Right ventricle myocardium inferior (tissue), 1 donor: Measurements from ENCODE around the gene TNIK. TPM values are rescaled to one million over a fixed set of nuclear protein-coding genes. Genes with fewer than 3 reads are reported as not detected.

ENCODE experiments used
- ATAC-seq: fragments of 200-7000 bp; cut with Tn5 transposase; one replicate; pipeline ENCODE4 v1.9.1; 2020; ENCODE audit warnings: mild to moderate bottlenecking, moderate library complexity
- DNase-seq: peaks from one replicate; pipeline ENCODE4 v3.0.0; 2021; ENCODE audit errors: missing footprints
- intact Hi-C: fragments of 100-400 bp; cut with DNase I; formaldehyde crosslinking; loops from one replicate; pipeline ENCODE4 v1.11.0; 2022
- total RNA-seq: library from RNA; stranded (reverse); fragmentation: NEBNext Ultra II Directional; extraction: Animal tissue kit (Norgen Biotek cat#: 25700); gene quantifications from one replicate; pipeline ENCODE4 v1.2.1, GENCODE V29; 2021
- donor health status: DM: no; HTN: yes; CAD: no; lungs with severe emphysema.

Gene TNIK
- total RNA-seq, 1 donor from 2014 or later: 29.1 TPM

DNA sequence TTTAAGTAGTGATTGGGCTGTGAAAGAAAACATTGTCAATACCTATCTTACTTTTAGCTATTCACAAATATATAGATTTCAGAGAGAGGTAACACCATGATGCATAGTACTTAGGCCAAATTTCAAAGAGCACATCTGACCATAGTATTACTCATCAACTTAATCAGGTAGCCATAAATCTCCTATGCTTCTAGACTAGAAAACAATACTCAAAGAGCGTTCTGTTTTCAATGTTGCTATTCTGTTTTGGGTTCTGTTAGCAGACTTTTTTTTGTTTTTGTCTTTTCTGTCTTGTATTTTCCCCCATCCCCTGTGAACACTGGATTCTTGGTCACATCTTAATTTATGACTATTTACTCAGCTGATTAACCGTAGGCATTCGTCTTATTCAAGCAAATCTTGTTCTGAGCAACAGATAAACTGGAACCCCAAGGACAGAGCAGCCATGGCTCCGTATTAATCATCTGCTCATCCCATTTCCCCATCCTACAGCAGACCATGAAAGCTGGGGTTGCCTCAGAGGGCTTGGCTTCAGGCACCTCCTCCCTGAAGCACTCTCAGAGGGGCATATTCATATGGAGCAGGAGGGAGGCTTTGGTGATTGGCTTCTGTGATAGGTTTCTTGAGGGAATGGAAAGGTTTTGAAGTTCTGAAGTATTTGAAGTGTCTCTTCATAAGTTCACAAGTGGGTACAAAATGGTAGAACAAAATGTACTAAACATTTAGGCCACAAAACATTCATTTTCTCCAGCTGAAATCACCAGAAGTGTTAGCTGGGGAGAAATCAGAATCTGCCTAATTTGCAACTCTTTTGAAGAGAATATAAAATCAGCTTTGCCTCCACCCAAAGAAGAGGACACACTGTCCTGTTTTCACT is 105.3 kb downstream of the TNIK start:
- intact Hi-C loops: no loop called here
- no peak for DNase-seq
- no peak for ATAC-seq

DNA sequence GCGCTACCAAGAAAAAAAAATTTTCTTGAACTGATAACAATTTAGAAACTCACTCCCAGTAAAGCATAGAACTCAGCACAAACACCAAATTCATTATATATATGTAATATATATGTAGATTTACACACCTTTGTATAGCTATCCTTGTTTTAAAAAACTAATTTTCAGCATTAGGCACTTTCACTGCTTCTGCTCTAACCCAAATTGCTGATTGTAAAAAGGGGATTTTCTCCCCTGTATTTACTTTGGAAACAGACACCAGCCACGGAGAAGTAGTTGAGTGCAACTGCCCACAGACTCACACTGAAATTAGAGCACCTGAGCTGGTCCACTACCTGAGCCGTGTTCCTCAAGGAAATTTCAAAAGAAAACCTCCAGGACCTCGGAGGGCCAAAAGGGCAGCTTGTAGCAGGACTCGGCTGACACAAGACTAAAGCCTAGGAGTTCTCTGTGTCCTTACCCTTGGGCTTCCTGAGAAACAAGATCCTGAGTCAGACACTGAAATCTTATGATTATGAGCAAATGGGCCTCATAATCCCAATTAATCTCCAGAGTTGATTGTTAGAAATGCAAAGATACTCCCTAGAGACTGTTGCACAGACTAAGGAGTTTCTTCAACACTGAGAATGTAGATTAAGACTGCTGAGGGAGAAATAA is 106.0 kb downstream of the TNIK start:
- intact Hi-C loops: no loop called here
- no peak for DNase-seq
- ATAC-seq: no peak

- intact Hi-C loops: no loop called here
- ATAC-seq: no peak
- DNase-seq: no peak
Measured at GRCh38 chr3:171353423-171353822, 106.8 kb downstream of the TNIK start.

DNA sequence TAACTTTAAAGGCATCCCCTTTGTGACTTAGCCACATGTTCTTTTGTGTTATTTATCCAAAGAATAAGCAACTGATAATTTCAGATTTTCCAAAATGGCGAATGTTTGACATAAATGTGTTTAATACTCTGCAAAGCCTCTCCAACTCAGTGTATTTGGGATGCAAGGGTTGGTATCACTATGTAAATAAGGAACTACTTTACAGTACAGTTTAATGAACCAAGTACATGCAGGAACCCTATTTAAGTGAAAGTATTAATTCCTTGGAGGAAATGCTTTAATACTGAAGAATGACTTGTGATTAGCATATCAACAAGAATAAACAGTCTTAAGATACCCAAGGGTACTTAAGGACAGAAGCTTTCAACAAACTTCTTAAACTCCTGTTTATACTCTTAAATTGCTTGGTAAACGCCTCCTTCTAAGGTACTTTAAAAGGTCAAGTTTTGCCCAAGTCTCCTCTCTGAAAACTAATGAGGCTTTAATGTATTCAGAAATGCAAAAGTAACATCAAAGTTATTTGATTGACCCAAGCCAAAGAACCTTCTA is 107.7 kb downstream of the TNIK start:
- intact Hi-C loops: no loop called here
- no peak for DNase-seq
- ATAC-seq: no peak

DNA sequence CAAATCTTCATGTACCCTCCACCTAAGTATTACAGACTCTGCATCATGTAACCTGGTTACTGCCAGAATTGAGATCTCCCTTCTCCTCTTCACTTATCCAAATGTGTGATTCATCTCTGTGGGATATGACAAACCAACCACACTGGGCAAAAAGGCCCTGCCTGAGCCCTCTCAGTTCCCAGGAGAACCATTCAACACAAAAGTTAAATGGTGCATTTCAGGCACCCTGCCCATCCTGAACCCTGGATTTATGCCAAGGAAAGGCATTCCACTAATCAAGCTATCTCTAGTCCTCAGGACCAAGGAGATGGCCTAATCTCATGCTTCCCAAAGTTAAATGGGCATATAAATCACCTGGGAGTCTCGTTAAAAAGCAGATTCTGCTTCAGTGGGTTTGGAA is 108.5 kb downstream of the TNIK start:
- intact Hi-C loops: no loop called here
- DNase-seq (no peak), ATAC-seq (no peak)

GRCh38 chr3:171350364-171350763 is 109.8 kb downstream of the TNIK start:
- intact Hi-C loops: no loop called here

GRCh38 chr3:171349392-171349791 is 110.8 kb downstream of the TNIK start:
- DNase-seq (no peak), ATAC-seq (no peak)
- intact Hi-C loops: no loop called here

More at GRCh38 chr3:171350364-171350763, 109.8 kb downstream of the TNIK start:
- ATAC-seq (no peak), DNase-seq (no peak)

GRCh38 chr3:171348121-171348520 is 112.1 kb downstream of the TNIK start:
- intact Hi-C loops: no loop called here
- no peak for ATAC-seq
- no peak for DNase-seq

GRCh38 chr3:171347301-171348039 is 112.7 kb downstream of the TNIK start:
- intact Hi-C loops: no loop called here
- no peak for DNase-seq
- peak; percentile 15 for ATAC-seq

DNA sequence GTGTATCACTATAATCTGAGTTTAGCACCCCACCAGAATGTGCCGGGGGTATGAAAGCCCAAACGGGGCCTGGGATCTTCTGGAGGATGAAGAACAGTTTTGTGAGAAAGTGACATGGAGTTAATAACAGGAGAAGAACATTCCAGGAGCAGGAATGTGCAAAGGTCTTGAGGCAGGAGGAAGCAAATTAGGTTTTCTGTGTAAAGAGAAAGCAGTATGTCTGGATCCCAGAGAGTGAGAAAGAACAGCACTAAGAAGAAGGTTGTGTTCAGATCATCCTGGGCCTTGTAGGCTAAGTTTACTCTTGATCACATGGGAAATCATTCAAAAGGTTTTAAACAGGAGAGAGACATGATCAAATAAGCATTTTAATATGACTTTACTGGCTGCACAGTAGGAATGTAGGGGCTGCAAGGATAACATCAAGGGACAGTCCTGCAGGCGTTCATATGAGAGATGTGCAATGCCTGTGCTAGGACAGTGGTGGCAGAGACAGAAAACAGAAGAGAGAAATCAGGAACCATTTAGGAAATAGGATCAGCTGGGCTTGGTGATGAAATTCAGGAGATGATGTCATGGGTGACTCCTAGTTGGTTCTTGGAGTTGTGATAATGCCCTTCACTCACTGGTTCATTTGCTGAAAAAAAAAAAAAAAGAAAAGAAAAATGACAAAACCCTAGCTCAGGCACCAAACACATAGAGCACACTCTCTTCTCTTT is 113.5 kb downstream of the TNIK start:
- no peak for DNase-seq
- peak; percentile 72 for ATAC-seq
- intact Hi-C loops: no loop called here

DNA sequence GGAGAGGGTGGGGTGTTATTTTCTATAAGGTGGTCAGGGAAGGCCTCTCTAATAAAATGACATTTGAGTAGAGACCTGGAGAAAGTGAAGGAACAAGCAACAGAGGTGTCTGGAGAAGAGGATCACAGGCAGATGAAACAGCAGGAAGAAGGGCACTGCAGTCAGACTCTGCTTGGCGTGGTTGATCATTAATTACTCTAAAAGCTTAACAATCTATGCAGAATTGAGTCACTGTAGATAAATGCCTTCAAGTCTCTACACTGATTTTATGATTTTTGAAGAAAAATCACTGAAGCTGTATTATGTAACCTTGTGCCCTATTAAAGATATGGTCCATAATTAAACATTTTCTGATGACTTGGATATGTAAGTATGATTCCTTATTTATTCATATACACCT is 114.2 kb downstream of the TNIK start:
- ATAC-seq (no peak), DNase-seq (no peak)
- intact Hi-C loops: no loop called here

DNA sequence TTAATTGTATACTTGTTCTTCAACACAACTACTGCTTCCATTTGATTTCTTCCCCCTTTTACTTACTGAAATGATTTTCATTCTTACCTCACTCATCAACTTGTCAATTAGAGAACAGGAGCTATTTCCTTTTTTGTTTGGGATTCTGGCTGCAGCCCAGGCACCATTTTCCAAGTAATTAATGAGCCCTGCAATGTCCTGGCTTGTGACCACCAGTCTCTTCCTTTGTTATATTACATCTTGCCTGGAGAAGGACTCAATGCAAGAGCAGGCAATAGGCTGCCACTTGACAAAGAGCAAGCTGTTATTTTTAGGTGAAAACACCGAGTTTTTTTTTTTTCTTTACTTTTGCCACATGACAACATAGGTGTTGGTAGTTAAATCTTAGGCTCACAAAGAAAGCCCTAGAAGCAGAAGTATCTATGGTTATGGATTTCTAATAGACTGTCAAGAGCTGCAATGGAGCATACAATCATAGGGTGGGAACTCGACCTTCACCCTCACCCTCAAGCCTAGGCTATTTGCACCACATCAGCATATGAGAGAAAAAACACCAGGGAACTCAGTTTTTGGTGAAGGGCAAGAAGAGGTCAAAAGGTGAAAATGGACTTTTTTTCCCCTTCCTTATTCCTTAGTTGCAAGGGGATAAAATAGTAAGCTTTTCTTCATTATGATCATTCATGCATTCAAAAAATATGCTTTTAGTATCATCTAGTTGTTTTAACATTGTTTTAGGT is 114.9 kb downstream of the TNIK start:
- DNase-seq (no peak), ATAC-seq (no peak)
- intact Hi-C loops: no loop called here

GRCh38 chr3:171343693-171344092 is 116.5 kb downstream of the TNIK start:
- intact Hi-C loops: no loop called here
- no peak for DNase-seq
- no peak for ATAC-seq

GRCh38 chr3:171342783-171343420 is 117.3 kb downstream of the TNIK start:
- intact Hi-C loops: no loop called here
- DNase-seq (no peak), ATAC-seq (no peak)

- intact Hi-C loops: no loop called here
- no peak for DNase-seq
- no peak for ATAC-seq
Measured at GRCh38 chr3:171342200-171342599, 118.0 kb downstream of the TNIK start.

- ATAC-seq (no peak), DNase-seq (no peak)
- intact Hi-C loops: no loop called here
Measured at GRCh38 chr3:171340434-171340833, 119.8 kb downstream of the TNIK start.

- no peak for DNase-seq
- ATAC-seq: no peak
- intact Hi-C loops: no loop called here
Measured at GRCh38 chr3:171339598-171339997, 120.6 kb downstream of the TNIK start.

DNA sequence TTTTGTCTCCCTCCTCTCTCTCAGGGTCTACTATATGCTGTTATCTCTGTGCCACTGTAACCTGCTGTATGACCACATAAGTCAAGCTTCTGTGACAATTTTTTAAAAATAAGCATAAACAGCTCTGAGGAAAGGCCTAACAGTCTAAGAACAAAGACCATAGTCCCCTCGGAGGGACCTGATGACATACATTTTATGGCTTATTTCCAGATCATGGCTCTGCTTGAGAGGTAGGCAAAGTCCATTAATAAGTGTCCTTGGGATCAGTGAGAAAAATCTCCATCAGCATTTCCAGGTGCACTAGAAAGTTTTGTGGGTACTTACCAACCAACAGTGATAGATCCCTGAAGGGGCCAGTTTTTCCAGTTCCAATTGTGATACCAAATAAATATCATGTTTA is 123.8 kb downstream of the TNIK start:
- intact Hi-C loops: no loop called here
- no peak for DNase-seq
- ATAC-seq: no peak
